Measurements from ENCODE around the gene SERPINB4. TPM values are rescaled to one million over a fixed set of nuclear protein-coding genes. Genes with fewer than 3 reads are reported as not detected.

Gene SERPINB4
- total and polyA plus RNA-seq, 2 donors (not counting 1 experiment from before 2014, with no cell fraction given): not detected

DNA sequence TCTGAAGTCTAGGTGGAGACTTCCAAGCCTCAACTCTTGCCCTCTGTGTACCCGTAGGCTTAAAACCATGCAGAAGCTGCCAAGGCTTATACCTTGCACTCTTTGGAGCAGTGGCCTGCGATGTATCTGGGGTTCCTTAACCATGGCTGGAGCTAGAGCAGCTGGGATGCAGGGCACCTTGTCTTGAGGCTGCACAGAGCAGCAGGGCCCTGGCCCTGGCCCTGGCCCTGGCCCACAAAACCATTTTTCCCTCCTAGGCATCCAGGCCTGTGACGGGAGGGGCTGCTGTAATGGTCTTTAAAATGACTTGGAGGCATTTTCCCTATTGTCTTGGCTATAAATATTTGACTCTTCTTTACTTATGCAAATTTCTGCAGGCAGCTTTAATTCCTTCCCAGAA lies 19.2 kb downstream of the SERPINB4 start:
- intact Hi-C loops (cut with micrococcal nuclease): no loop called here
- Mint-ChIP-seq H3K4me3 (no peak overlapping the region), H3K9me3 (ENCODE audit: insufficient read depth) (peaks cover 11% of the 10 kb centered on the region), H3K4me1 (no peaks in the 10 kb centered on the region), H3K27ac (no peak overlapping the region), H3K27me3 (no peaks in the 10 kb centered on the region)
- WGBS (ENCODE audit: insufficient coverage): 96% methylated on average over 2 of the region's 3 CpGs
- H3K9ac ChIP-seq (ENCODE audit: low read length): no peak overlapping the region
- H3K4me3 ChIP-seq (ENCODE audit: control extremely low read depth in 1 of 5, extremely low read depth in 1 of 5, insufficient read depth in 1 of 5, low read depth in 2 of 5, low read length in 4 of 5): no peak overlapping the region
- H3K36me3 ChIP-seq (replicated peaks in 1 of 2; ENCODE audit: control extremely low read depth in 1 of 2, control insufficient read depth in 1 of 2, extremely low read depth in 1 of 2, insufficient read depth in 2 of 2, low read length in 1 of 2): no peaks in the 10 kb centered on the region
- no peak overlapping the region for H2AFZ ChIP-seq (ENCODE audit: insufficient read depth, low read depth, low read length, poor library complexity, severe bottlenecking)
- peaks cover 2 to 28% (median 24%) of the 10 kb centered on the region in 3 donors for H3K9me3 ChIP-seq (ENCODE audit: control extremely low read depth in 1 of 3, control insufficient read depth in 2 of 3, insufficient read depth in 1 of 3, low read length in 2 of 3)
- H3K27me3 ChIP-seq (replicated peaks in 1 of 4; ENCODE audit: control extremely low read depth in 1 of 4, control insufficient read depth in 3 of 4, insufficient read depth in 4 of 4, low read length in 3 of 4): no peaks in the 10 kb centered on the region
- H3K4me2 ChIP-seq (replicated peaks; ENCODE audit: low read depth, low read length, poor library complexity, severe bottlenecking): no peak overlapping the region
- ATAC-seq (ENCODE audit: low read depth): no peak
- TF ChIP-seq, protein P1, sequence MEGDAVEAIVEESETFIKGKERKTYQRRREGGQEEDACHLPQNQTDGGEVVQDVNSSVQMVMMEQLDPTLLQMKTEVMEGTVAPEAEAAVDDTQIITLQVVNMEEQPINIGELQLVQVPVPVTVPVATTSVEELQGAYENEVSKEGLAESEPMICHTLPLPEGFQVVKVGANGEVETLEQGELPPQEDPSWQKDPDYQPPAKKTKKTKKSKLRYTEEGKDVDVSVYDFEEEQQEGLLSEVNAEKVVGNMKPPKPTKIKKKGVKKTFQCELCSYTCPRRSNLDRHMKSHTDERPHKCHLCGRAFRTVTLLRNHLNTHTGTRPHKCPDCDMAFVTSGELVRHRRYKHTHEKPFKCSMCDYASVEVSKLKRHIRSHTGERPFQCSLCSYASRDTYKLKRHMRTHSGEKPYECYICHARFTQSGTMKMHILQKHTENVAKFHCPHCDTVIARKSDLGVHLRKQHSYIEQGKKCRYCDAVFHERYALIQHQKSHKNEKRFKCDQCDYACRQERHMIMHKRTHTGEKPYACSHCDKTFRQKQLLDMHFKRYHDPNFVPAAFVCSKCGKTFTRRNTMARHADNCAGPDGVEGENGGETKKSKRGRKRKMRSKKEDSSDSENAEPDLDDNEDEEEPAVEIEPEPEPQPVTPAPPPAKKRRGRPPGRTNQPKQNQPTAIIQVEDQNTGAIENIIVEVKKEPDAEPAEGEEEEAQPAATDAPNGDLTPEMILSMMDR (IDR thresholded peaks at IDR 0.05): no peak
- TF ChIP-seq EZH2 (IDR thresholded peaks at IDR 0.05; ENCODE audit: borderline replicate concordance, insufficient read depth, low read depth, low read length, poor library complexity, severe bottlenecking): no peak
- ChIA-PET CTCF (no interaction called here), POLR2A (no interaction called here)
- H3K27ac ChIP-seq (ENCODE audit: low read length in 2 of 2): no peak overlapping the region
- no peak for DNase-seq
- no peaks in the 10 kb centered on the region for H3K4me1 ChIP-seq (ENCODE audit: control insufficient read depth in 2 of 2, insufficient read depth in 2 of 2, low read length in 2 of 2)
- H4K20me1 ChIP-seq (ENCODE audit: control insufficient read depth, insufficient read depth, low read length, poor library complexity, severe bottlenecking): no peaks in the 10 kb centered on the region
- no peaks in the 10 kb centered on the region for H3K79me2 ChIP-seq (ENCODE audit: control insufficient read depth, insufficient read depth, low read length)

DNA sequence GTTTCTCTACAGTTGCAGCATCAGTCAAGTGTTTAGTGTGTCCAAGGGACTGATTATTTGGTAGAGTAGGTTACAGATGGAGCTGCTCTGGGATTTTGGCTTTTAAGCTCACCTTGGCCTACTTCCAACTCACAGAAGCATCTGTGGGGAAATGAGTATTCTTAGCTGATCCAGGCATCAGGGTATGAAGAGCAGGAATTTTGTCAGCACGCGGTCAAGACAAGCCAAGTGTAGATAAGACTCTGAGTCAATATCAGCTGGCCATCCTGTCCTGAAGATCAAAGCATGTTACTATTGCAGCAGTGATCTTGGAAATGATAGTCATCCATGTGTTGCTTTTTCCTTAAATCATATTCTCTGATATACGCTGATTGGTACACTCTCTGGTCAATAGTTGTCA lies 24.4 kb downstream of the SERPINB4 start:
- no peak overlapping the region for H3K9ac ChIP-seq (ENCODE audit: low read length)
- H3K36me3 ChIP-seq (replicated peaks in 1 of 2; ENCODE audit: control extremely low read depth in 1 of 2, control insufficient read depth in 1 of 2, extremely low read depth in 1 of 2, insufficient read depth in 2 of 2, low read length in 1 of 2): no peaks in the 10 kb centered on the region
- TF ChIP-seq, protein P1 (IDR thresholded peaks at IDR 0.05): no peak
- no peak for TF ChIP-seq EZH2 (IDR thresholded peaks at IDR 0.05; ENCODE audit: borderline replicate concordance, insufficient read depth, low read depth, low read length, poor library complexity, severe bottlenecking)
- no peaks in the 10 kb centered on the region for H3K27me3 ChIP-seq (replicated peaks in 1 of 4; ENCODE audit: control extremely low read depth in 1 of 4, control insufficient read depth in 3 of 4, insufficient read depth in 4 of 4, low read length in 3 of 4)
- no peaks in the 10 kb centered on the region for H3K4me1 ChIP-seq (ENCODE audit: control insufficient read depth in 2 of 2, insufficient read depth in 2 of 2, low read length in 2 of 2)
- ATAC-seq (ENCODE audit: low read depth): no peak
- H3K9me3 Mint-ChIP-seq (ENCODE audit: insufficient read depth): peaks cover 14% of the 10 kb centered on the region
- no peaks in the 10 kb centered on the region for H4K20me1 ChIP-seq (ENCODE audit: control insufficient read depth, insufficient read depth, low read length, poor library complexity, severe bottlenecking)
- H3K9me3 ChIP-seq (ENCODE audit: control extremely low read depth in 1 of 3, control insufficient read depth in 2 of 3, insufficient read depth in 1 of 3, low read length in 2 of 3): peaks cover 0 to 10% (median 9%) of the 10 kb centered on the region in 3 donors
- 97% methylated on average over 3 of the region's 3 CpGs for WGBS (ENCODE audit: insufficient coverage)
- no peak for DNase-seq
- no peak overlapping the region for H3K27ac Mint-ChIP-seq
- no peak overlapping the region for H3K27ac ChIP-seq (ENCODE audit: low read length in 2 of 2)
- no peaks in the 10 kb centered on the region for H3K4me1 Mint-ChIP-seq
- H3K4me3 Mint-ChIP-seq: no peak overlapping the region
- no peaks in the 10 kb centered on the region for H3K27me3 Mint-ChIP-seq
- H3K4me3 ChIP-seq (ENCODE audit: control extremely low read depth in 1 of 5, extremely low read depth in 1 of 5, insufficient read depth in 1 of 5, low read depth in 2 of 5, low read length in 4 of 5): no peak overlapping the region
- H3K79me2 ChIP-seq (ENCODE audit: control insufficient read depth, insufficient read depth, low read length): no peaks in the 10 kb centered on the region
- intact Hi-C loops (cut with micrococcal nuclease): no loop called here
- no peak overlapping the region for H3K4me2 ChIP-seq (replicated peaks; ENCODE audit: low read depth, low read length, poor library complexity, severe bottlenecking)
- POLR2A ChIA-PET: no interaction called here
- H2AFZ ChIP-seq (ENCODE audit: insufficient read depth, low read depth, low read length, poor library complexity, severe bottlenecking): no peak overlapping the region
- CTCF ChIA-PET: no interaction called here
